ENCODE measurements around the gene MRPS31.

MRPS31 gene

GRCh38 chr13:40679480-40679985 lies 91.5 kb downstream of the MRPS31 start:
- no peak overlapping the region for H3K4me2 ChIP-seq
- H3K27ac ChIP-seq, result no peak overlapping the region
- no peak for TF ChIP-seq Cebpa-rat (IDR thresholded peaks at IDR 0.05)
- no peaks in the 10 kb centered on the region for H3K27me3 ChIP-seq
- no peaks in the 10 kb centered on the region for H4K20me1 ChIP-seq
- H3K4me3 ChIP-seq, result no peak overlapping the region
- H3K4me1 ChIP-seq, result peaks cover 6% of the 10 kb centered on the region; the same call in 1 of the 2 replicates
- H3K9me3 ChIP-seq, result no peaks in the 10 kb centered on the region
- no peak overlapping the region for H3K9ac ChIP-seq
- no peaks in the 10 kb centered on the region for H3K36me3 ChIP-seq
